Measurements from ENCODE around the gene SLC40A1. TPM values are rescaled to one million over a fixed set of nuclear protein-coding genes. Genes with fewer than 3 reads are reported as not detected.

The SLC40A1 gene
- total RNA-seq, 1 donor: 19.7 TPM

DNA sequence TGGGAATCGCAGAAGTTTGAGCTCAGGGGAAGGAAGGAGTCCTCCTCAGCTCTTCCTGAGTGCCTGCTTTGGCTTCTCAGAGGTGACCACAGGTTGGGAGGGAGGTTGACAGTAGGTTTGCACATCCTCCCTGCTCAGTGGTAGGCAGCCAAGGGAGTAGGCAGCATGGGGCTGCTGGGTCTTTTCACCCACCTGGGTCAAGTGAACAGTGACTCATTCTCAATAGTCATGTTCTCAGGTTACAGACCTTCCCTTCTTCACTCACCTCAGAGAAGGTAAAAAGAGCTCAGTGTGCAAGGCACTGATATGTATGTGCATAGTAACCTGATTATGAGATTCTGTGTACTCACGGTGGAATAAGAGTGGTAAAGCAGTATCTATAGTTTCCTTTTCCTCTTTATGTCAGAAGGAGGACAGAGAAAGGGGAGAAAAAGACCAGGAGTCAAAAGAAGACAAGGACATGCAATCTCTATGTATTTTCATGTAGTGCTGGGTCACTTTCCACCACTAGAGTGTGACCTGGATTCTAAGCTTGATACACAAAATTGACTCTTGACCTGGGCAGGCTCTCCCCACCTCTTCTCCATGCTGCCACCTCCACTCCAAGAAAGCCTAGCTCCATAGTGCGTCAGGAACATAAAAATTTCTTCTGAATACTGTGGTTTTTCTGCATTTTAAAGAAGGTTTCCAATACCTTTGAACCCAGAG lies 44.2 kb upstream of the SLC40A1 start:
- TF ChIP-seq, protein P1, sequence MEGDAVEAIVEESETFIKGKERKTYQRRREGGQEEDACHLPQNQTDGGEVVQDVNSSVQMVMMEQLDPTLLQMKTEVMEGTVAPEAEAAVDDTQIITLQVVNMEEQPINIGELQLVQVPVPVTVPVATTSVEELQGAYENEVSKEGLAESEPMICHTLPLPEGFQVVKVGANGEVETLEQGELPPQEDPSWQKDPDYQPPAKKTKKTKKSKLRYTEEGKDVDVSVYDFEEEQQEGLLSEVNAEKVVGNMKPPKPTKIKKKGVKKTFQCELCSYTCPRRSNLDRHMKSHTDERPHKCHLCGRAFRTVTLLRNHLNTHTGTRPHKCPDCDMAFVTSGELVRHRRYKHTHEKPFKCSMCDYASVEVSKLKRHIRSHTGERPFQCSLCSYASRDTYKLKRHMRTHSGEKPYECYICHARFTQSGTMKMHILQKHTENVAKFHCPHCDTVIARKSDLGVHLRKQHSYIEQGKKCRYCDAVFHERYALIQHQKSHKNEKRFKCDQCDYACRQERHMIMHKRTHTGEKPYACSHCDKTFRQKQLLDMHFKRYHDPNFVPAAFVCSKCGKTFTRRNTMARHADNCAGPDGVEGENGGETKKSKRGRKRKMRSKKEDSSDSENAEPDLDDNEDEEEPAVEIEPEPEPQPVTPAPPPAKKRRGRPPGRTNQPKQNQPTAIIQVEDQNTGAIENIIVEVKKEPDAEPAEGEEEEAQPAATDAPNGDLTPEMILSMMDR (IDR thresholded peaks at IDR 0.05; ENCODE audit: insufficient read depth, low read length): no peak
- no peak overlapping the region for H3K4me3 ChIP-seq (ENCODE audit: low read depth, low read length)
- DNase-seq (ENCODE audit: low read depth): no peak

DNA sequence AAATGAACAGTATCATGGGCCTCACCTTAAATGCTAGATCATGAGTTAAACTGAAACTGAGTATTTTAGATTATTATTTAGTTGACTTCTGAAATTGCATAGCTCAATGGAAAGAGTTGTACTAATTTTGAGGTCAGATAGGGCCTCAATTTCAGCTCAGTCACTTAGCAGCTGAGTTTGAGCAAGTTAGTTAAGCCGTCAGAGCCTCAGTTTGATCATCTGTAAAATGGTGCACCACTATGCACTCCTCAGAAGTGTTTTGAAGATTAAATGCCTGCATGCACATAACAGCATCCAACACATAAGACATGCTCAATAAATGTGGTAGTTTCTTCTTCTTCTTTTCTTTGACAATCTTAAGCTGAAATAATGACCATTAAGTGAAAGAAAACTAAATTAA lies 42.5 kb upstream of the SLC40A1 start:
- TF ChIP-seq, protein P1 (IDR thresholded peaks at IDR 0.05; ENCODE audit: insufficient read depth, low read length): no peak
- DNase-seq (ENCODE audit: low read depth): no peak
- no peak overlapping the region for H3K4me3 ChIP-seq (ENCODE audit: low read depth, low read length)

DNA sequence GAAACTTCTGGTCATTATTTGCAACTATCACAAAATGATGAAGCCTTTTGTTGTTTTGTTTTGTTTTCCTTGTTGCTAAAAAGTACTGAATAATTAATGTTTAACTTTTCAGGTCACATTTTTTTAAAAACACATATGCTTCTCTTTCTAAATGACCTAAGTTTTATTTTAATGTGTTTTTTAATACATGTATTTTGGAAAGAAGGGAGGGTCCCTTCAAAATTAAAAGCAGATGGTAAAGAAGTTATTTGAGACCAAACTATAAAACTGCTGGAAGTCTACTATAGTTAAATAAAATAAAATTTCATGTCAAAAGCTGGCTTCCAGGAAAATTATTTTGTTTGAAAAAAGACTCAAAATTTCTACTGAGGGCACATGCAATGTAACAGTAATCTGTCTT lies 41.2 kb upstream of the SLC40A1 start:
- no peak overlapping the region for H3K4me3 ChIP-seq (ENCODE audit: low read depth, low read length)
- TF ChIP-seq, protein P1 (IDR thresholded peaks at IDR 0.05; ENCODE audit: insufficient read depth, low read length): no peak
- no peak for DNase-seq (ENCODE audit: low read depth)

DNA sequence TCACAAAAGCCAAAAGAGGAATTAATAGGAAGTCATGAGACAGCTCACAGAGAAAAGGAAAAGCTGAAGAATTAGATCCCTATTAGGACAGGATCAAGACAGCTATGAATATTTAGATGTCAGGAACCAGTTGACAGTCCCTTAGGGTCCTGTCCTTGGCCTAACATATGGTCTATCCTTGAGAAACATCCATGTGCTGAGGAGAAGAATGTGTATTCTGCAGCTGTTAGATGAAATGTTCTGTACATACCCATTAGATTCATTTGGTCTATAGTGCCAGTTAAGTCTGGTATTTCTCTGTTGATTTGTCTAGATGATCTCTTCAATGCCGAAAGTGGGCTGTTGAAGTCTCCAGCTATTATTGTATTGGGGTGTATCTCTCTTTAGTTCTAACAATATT lies 37.6 kb upstream of the SLC40A1 start:
- DNase-seq (ENCODE audit: low read depth): no peak
- no peak overlapping the region for H3K4me3 ChIP-seq (ENCODE audit: low read depth, low read length)
- TF ChIP-seq, protein P1 (IDR thresholded peaks at IDR 0.05; ENCODE audit: insufficient read depth, low read length): no peak

DNA sequence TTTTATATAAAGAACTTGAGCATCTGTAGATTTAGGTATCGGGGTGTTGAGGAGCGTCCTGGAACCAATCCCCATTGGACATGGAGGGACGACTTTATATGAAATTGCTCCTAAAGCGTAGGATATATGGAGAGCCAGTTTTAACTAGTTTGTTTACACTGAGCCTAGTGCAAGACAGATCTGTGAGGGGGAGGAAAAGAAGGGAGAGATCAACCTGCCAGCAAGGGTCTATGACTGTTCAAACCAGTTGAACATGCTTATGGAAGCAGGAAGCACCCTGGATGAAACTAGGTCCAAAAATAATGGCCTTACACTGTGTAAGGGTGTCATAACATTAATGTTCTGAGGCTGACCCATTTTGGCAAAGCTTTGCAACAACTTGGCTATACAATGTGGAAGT lies 34.0 kb upstream of the SLC40A1 start:
- TF ChIP-seq, protein P1 (IDR thresholded peaks at IDR 0.05; ENCODE audit: insufficient read depth, low read length): no peak
- no peak overlapping the region for H3K4me3 ChIP-seq (ENCODE audit: low read depth, low read length)
- DNase-seq (ENCODE audit: low read depth): no peak

DNA sequence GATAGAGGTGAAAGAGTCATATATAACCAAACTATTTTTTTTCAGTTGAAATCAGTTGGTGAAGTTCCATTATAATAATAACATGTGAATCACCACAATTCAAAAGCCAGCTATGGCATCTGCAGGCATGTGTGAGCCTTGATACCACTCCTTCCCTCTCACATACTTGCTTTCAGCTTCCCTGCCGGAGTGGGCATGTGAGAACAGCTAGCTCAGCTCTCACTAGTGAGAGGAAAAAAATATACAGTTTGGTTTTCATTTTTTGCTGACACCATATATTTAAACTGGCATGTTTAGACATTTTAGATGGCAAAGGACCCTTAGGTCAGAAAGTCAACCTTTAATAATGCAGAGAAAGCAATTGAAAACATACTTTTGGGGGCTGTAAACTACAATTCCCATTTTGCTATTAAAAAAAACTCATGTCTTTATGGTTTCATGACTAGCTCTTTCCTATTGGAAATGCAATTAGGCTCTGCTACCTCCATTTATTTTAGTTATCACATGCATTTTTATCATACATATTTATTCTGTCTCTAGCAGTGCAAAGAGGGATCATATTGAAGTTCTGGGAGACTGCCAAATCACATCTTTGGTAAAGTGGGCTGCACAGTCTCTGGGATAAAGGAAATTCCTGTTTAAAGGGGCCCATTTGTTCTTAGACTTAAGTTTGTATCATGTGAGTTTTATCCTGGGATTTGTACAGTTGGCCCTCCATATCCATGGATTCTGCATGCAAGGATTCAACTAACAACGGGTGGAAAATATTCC lies 33.2 kb upstream of the SLC40A1 start:
- DNase-seq (ENCODE audit: low read depth): peak; percentile 78
- no peak overlapping the region for H3K4me3 ChIP-seq (ENCODE audit: low read depth, low read length)
- TF ChIP-seq, protein P1 (IDR thresholded peaks at IDR 0.05; ENCODE audit: insufficient read depth, low read length): no peak

Measured in fibroblast of the aortic adventitia (primary cell).